Osteocyte (in vitro differentiated cells): Measurements from ENCODE around the gene TMEM63A. TPM values are rescaled to one million over a fixed set of nuclear protein-coding genes. Genes with fewer than 3 reads are reported as not detected.

ENCODE experiments used
- DNase-seq: peaks from one replicate; pipeline ENCODE4 v3.0.0; 2021; ENCODE audit warnings: mixed read lengths; ENCODE audit not compliant: unreplicated experiment; ENCODE audit errors: extremely low spot score
- H3K27ac Mint-ChIP-seq: one replicate; pipeline ENCODE4 v1.8.0; 2021; ENCODE audit warnings: mild to moderate bottlenecking, mixed read lengths; ENCODE audit not compliant: unreplicated experiment
- H3K27me3 Mint-ChIP-seq: one replicate; pipeline ENCODE4 v1.8.0; 2021; ENCODE audit warnings: mixed read lengths; ENCODE audit not compliant: unreplicated experiment
- H3K36me3 Mint-ChIP-seq: one replicate; pipeline ENCODE4 v1.8.0; 2021; ENCODE audit warnings: mixed read lengths; ENCODE audit not compliant: unreplicated experiment
- H3K4me1 Mint-ChIP-seq: one replicate; pipeline ENCODE4 v1.8.0; 2021; ENCODE audit warnings: mixed read lengths; ENCODE audit not compliant: unreplicated experiment
- H3K4me3 Mint-ChIP-seq: one replicate; pipeline ENCODE4 v1.8.0; 2021; ENCODE audit warnings: mild to moderate bottlenecking, moderate library complexity, mixed read lengths; ENCODE audit not compliant: unreplicated experiment
- H3K9me3 Mint-ChIP-seq: one replicate; pipeline ENCODE4 v1.8.0; 2021; ENCODE audit warnings: mixed read lengths; ENCODE audit not compliant: unreplicated experiment
- CTCF ChIP-seq: fragments of 200-600 bp; sonication (generic); IDR thresholded peaks from 2 replicates; pipeline ENCODE4 v1.5.0; 2021; ENCODE audit warnings: antibody characterized with exemption, mild to moderate bottlenecking, moderate library complexity
- total RNA-seq: library from RNA; stranded (reverse); gene quantifications from 2 replicates; pipeline ENCODE4 v1.2.1, GENCODE V29; 2021

The TMEM63A gene
- total RNA-seq, 1 donor from 2014 or later, result 54.8 TPM

- Mint-ChIP-seq H3K27ac (peak overlapping the region; percentile 89), H3K4me1 (peaks cover 48% of the 10 kb centered on the region), H3K9me3 (no peaks in the 10 kb centered on the region), H3K4me3 (peak overlapping the region; percentile 86), H3K27me3 (no peaks in the 10 kb centered on the region), H3K36me3 (no peaks in the 10 kb centered on the region)
- DNase-seq, result no peak
- no peak for TF ChIP-seq CTCF
Measured at GRCh38 chr1:225880636-225881035, 1.5 kb downstream of the TMEM63A start.

GRCh38 chr1:225880222-225880588 lies 2.0 kb downstream of the TMEM63A start:
- H3K27me3 Mint-ChIP-seq, result no peaks in the 10 kb centered on the region
- no peak for TF ChIP-seq CTCF
- DNase-seq, result no peak
- no peak overlapping the region for H3K27ac Mint-ChIP-seq
- H3K4me1 Mint-ChIP-seq, result peaks cover 48% of the 10 kb centered on the region
- no peaks in the 10 kb centered on the region for H3K36me3 Mint-ChIP-seq
- peak overlapping the region; percentile 86 for H3K4me3 Mint-ChIP-seq
- H3K9me3 Mint-ChIP-seq, result no peaks in the 10 kb centered on the region

- Mint-ChIP-seq H3K27ac (peak overlapping the region; percentile 18), H3K27me3 (no peaks in the 10 kb centered on the region), H3K4me1 (peaks cover 48% of the 10 kb centered on the region), H3K4me3 (no peak overlapping the region), H3K9me3 (no peaks in the 10 kb centered on the region), H3K36me3 (no peaks in the 10 kb centered on the region)
- no peak for TF ChIP-seq CTCF
- no peak for DNase-seq
Measured at GRCh38 chr1:225879521-225880221, 2.5 kb downstream of the TMEM63A start.

- Mint-ChIP-seq H3K36me3 (peaks cover 7% of the 10 kb centered on the region), H3K27me3 (no peaks in the 10 kb centered on the region), H3K9me3 (no peaks in the 10 kb centered on the region), H3K4me3 (no peak overlapping the region), H3K27ac (peak overlapping the region; percentile 77), H3K4me1 (peaks cover 42% of the 10 kb centered on the region)
- no peak for DNase-seq
- no peak for TF ChIP-seq CTCF
Measured at GRCh38 chr1:225878282-225878681, 3.9 kb downstream of the TMEM63A start.

GRCh38 chr1:225877580-225877979 lies 4.6 kb downstream of the TMEM63A start:
- TF ChIP-seq CTCF, result peak; percentile 59
- Mint-ChIP-seq H3K4me1 (peaks cover 39% of the 10 kb centered on the region), H3K36me3 (peaks cover 11% of the 10 kb centered on the region), H3K9me3 (no peaks in the 10 kb centered on the region), H3K27ac (peak overlapping the region; percentile 77), H3K27me3 (no peaks in the 10 kb centered on the region), H3K4me3 (no peak overlapping the region)
- no peak for DNase-seq
